Activated CD4-positive, alpha-beta T cell treated with anti-CD3 and anti-CD28 coated beads for 4 hours (primary cell): ENCODE results near the gene MUC5B.
"Not testable (repeated sequence)": the region's sequence is repeated elsewhere in the genome, so short reads cannot be mapped to it uniquely, and the experiment has no call there.

Experiments
- DNase-seq, 2 donors: peaks; one replicate each; pipeline ENCODE4 v3.0.0-alpha.2; 2020

MUC5B gene

DNA sequence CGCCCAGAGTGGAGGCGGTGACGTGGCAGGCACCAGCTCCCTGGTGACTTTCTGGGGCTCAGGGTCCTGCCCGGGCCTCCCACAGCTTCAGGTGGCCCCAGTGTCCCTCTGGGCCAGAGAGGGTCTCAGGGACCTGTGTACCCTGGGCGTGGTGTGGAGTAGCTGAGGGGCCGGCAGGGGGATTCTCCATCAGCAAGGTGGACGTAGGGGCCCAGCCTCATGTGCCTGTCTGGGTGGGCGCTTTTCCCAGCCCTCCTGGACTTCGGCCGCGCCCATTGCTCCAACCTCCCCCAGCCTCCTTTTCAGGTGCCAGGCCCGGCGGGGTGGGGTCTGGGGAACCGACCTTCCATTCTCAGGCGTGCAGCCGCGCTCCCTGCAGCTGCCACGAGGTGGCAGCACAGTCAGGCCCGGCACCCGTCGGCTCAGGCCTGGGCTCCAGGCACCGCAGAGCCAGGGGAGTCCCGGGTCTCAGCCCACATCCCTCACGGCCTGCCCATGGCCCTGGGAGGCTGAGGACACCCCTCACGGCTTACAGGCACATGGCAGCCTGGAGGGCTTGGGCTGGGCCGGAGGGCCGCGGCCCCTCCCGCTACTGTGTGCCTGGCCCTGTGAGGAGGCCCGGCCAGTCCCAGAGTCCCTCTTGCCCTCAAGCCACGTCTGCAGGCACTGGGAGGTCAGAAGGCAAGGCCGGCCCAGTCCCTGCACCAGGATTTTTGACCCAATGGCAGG is 19.9 kb upstream of the MUC5B start:
- peak; percentile 44 to 60 for DNase-seq

DNA sequence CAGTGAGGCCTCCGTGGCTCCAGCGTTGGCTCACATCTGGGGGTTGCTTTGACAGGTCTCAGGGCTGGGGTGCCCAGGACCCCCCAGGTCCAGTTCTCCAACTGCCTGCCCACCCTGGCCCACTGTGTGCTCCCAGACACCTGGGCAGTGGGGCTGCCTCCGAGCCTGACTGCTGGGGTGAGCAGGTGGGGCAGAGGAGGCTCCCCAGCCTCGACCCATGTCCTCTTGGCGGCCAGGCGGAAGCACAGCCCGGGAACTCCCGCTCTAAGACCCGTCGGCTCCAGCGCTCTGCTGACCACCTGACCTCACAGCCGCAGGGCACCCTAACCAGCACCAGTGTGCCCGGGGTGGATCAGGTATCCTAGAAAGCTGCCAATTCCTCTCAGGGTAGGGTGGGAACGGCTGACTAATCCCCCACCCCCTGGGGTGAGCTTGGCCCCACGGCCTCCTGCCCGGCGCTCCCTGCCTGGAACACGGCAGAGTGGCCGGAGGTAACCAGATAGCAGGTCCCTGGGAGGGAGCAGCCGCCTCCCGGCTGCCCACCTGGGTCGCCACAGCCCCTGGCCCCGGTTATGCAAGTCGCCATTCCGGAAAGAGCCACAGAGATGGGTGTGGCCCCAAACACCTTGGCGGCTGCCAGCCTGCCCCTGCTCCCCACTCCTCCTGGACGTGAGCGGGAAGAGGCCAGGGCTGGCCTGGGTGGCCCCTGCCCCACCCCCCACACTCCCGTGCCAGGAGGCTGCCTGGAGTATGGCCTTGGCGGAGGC is 19.2 kb upstream of the MUC5B start:
- no peak for DNase-seq

- DNase-seq = no peak
These were observed 18.3 kb upstream of the MUC5B start for GRCh38 chr11:1204381-1205101.

DNA sequence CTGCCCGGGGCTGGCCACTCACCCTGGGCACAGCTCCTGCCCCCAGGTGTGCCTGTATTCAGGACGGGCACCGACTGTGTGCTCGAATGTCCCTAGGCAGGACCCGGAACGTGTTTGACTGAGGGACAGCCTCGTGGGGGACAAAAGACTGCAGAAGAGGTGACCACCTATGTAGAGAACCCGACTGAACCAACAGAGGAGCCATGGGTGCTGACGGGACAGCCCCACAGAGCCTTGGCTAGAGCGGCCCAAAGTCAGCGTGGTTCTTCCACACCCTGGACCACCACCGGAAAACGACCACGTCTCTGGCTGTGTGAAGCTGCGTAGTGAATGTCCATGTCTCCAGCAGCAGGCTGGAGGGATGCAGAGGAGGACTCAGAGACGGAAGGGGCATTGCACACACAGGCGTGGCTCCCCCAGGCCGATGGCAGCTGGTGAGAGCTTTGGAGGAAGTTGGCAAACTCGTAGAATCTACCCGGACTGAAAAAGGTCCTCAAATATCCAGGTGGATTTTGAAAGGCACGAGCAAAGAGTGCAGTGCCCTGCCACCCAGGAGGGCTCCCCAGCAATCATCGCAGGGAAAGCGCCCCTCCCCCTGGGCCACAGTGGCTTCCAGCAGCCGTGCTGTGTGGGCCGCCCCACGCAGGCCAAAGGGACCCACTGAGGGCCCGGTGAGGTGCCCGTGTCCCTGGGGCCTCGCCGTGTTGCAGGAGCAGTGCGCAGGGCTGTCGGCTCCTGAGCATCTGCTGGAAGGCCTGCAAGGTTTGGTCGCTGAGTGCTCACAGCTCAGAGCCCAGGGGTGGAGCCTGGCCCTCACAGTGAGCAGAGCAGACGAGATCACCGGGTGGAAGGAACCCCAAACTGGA is 17.5 kb upstream of the MUC5B start:
- DNase-seq = no peak

DNA sequence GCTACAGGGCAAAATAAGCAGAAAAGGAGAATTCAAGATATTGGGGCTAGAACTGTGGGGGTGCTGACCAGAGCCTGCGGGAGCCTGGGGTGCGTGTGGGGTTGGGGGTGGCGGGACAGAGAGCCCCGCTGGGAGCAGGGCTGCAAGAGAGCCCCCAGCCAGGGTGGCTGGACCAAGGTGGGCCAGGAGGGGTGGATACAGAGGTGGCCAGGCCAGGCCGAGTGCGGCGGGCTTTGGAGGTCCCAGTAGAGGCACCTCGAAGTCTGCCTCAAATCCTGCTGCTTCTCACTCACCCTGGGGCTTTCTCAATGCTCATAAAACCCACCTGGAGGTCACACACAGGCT is 16.9 kb upstream of the MUC5B start:
- no peak for DNase-seq

GRCh38 chr11:1206391-1207271 is 16.2 kb upstream of the MUC5B start:
- DNase-seq = no peak

DNA sequence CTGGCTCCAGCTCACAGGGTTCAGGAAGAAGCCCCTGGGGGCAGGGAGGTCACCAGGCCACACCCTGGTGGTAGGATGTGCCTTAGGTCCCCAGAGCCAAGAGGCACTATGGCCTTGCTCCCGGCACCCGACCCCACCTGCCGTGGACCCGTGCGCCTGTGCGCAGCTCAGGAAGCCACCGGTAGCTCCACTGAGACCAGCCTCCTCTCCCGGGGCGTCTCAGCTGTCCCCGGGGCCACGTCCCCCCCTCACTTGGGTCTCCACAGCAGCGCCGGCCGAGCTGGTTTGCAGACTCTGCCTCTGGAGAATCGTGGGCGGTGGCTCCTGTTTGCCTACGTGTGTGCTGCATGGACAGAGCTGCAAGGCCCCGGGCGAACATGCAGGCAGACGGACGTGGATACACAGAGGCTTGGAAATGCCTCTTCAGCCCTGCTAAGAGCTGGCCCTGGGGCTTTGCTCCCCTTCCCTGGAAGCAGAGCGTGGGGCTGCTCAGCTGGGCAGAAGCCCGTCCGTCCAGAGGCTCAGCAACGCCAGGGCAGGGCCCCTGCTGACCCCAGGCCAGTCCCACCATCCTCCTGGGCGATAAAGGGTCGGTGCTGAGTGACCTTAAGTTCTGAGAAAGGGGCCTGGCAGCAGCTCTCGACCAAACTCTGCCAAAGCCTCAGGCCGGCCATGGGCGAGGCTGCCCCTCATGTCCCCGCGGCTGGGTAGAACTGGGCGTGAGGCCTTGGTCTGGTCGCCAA is 15.3 kb upstream of the MUC5B start:
- no peak for DNase-seq

DNA sequence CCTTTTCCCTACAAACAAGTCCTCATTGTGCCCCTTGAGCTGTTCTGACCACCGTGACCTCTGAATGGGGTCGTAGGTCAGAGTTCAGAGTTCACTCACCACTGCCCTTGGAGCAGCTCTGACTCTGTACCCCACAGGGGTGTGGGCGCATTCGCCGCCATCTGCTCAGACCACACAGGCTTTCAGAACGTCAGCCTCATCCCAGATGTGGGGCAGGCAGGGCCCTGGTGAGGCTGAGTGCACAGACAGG is 14.8 kb upstream of the MUC5B start:
- no peak for DNase-seq

DNA sequence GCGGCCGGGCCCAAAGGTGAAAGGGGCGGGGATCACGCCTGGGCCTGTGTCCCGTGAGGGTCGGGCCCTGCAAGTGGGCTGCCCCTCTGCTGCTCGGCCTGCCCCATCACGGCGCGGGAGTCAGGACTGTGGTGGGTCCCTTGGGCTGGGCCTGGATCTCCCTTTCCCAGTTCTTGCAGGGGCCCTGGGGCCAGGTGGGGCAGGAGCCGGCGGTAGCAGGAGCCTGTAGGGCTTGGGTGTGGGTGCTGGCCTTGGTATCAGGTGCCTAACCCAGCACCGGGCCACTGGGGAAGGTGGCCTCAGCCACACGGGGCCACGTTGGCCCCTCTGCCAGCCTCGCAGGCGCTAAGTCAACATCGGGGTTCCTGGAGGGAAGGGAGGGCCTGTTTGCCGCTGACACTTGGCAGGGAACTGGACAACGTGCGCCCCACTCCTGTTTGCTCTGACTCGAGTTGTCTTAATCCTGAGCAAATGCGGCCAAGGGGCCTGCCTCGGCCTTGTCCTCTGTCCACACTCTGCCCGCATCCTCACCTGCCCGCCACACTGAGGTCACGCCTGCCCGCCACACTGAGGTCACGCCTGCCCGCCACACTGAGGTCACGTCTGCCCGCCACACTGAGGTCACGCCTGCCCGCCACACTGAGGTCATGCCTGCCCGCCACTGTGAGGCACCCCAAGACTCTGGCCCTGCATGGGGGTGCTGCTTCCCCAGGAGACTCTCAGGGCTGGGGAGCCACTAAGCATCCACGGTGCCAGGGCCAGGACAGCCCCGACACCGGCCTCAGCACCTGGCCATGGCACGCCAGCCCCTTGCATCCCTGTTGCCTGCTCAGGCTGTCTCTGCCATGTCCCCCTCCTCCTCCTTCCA is 14.2 kb upstream of the MUC5B start:
- no peak for DNase-seq

DNA sequence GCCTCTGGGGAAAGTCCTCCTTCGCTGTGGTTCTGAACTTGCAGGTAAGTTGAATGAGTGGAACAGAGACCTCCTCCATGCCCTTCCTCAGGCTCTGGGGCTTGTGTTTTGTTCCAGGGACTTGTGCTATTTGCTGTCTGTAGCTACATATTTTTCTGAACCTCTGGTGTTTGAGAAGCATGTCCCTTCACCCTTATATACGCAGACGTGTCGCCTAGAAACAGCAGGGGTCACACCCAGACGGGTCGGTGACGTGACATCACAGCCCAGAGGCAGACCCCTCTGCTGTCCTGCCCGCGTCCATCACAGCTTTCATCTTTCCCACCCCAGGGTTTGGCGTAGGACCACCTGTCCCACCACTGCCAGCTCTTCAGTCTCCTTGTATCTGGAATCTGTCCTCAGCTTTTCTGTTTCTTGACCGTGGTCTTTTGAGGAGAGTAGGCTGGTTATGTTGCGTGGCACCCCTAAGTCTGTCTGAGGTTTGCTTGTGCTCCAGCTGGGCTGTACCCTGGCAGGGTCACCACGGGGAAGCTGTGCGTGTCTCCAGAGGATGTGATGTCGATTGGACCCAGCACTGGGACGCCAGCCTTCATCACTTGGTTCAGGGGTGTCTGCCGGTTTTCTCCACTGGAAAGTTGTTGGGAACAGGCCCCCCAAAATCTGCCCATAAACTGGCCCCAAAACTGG is 13.4 kb upstream of the MUC5B start:
- DNase-seq = no peak

DNA sequence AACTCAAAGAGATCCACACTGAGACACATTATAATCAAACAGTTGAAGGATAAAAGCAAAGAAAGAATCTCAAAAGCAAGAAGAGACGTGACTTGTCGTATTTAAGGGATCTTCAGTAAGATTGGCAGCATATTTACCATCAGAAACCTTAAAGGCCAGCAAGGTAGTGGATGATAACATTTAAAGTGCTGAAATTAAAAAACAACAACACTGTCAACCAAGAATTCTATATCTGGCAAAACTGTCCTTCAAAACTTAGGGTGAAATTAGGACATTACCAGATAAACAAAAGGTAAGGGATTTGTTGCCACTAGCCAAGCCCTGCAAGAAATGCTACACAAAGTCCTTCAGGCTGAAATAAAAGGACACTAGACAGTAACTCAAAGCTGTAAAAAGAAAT is 11.0 kb upstream of the MUC5B start:
- DNase-seq = no peak

- not testable (repeated sequence) for DNase-seq
These were observed 7.0 kb upstream of the MUC5B start for GRCh38 chr11:1215826-1216225.

- no peak for DNase-seq
These were observed 5.7 kb upstream of the MUC5B start for GRCh38 chr11:1217151-1217550.

- DNase-seq = no peak
These were observed 4.5 kb upstream of the MUC5B start for GRCh38 chr11:1218256-1218787.

GRCh38 chr11:1218788-1219445 is 3.9 kb upstream of the MUC5B start:
- no peak for DNase-seq

DNA sequence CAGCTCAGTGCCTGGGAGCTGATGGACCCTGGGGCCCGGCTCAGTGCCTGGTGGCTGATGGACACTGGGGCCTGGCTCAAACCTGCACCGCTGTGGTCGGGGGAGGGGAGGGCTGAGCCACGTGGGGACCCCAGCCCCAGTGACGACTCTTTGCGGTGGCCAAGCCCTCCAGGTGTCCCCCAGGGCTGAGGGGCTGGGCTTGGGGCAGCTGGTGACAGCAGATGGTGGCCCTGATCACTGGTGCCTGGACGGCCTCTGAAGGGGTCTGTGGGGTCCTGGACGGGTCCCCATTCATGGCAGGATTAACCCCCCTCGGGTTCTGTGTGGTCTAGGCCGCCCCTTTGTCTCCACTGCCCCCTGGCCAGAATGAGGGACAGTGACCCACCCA is 3.4 kb upstream of the MUC5B start:
- no peak for DNase-seq

- DNase-seq = no peak
These were observed 2.7 kb upstream of the MUC5B start for GRCh38 chr11:1219834-1220815.
